NOMO-1 treated with DMSO at 0.1 percent for 48 hours (cell line): Measurements from ENCODE around the gene MED13L.
"Not testable (repeated sequence)": the region's sequence is repeated elsewhere in the genome, so short reads cannot be mapped to it uniquely, and the experiment has no call there.

ENCODE experiments used
- DNase-seq: peaks from one replicate; lab custom pipeline; 2025; ENCODE audit not compliant: unreplicated experiment; lab: John Stamatoyannopoulos, UW

The MED13L gene

GRCh38 chr12:115983226-115983798, 294.2 kb downstream of the MED13L start:
- DNase-seq = no peak

- DNase-seq = no peak
Observed at GRCh38 chr12:115980339-115980738, 297.2 kb downstream of the MED13L start.

- DNase-seq = no peak
Observed at GRCh38 chr12:115979851-115980250, 297.6 kb downstream of the MED13L start.

- DNase-seq = no peak
Observed at GRCh38 chr12:115979351-115979750, 298.1 kb downstream of the MED13L start.

GRCh38 chr12:115976829-115977228, 300.7 kb downstream of the MED13L start:
- DNase-seq = not testable (repeated sequence)

- no peak for DNase-seq
Observed at GRCh38 chr12:115975411-115975810, 302.1 kb downstream of the MED13L start.

GRCh38 chr12:115973968-115974724, 303.3 kb downstream of the MED13L start:
- DNase-seq = no peak

- no peak for DNase-seq
Observed at GRCh38 chr12:115973066-115973465, 304.4 kb downstream of the MED13L start.

GRCh38 chr12:115972241-115972640, 305.3 kb downstream of the MED13L start:
- DNase-seq = no peak

- no peak for DNase-seq
Observed at GRCh38 chr12:115968211-115968610, 309.3 kb downstream of the MED13L start.

- DNase-seq = no peak
Observed at GRCh38 chr12:115966376-115966775, 311.1 kb downstream of the MED13L start.

- DNase-seq = no peak
Observed at GRCh38 chr12:115964626-115965025, 312.9 kb downstream of the MED13L start.

- no peak for DNase-seq
Observed at GRCh38 chr12:115964214-115964613, 313.3 kb downstream of the MED13L start.

- no peak for DNase-seq
Observed at GRCh38 chr12:115962216-115962615, 315.3 kb downstream of the MED13L start.

- DNase-seq = no peak
Observed at GRCh38 chr12:115960868-115961802, 316.4 kb downstream of the MED13L start.

GRCh38 chr12:115957686-115958290, 319.7 kb downstream of the MED13L start:
- no peak for DNase-seq

- DNase-seq = no peak
Observed at GRCh38 chr12:115956659-115957058, 320.8 kb downstream of the MED13L start.

GRCh38 chr12:115956236-115956635, 321.3 kb downstream of the MED13L start:
- no peak for DNase-seq

- DNase-seq = no peak
Observed at GRCh38 chr12:115953450-115953849, 324.0 kb downstream of the MED13L start.

GRCh38 chr12:115953031-115953430, 324.5 kb downstream of the MED13L start:
- no peak for DNase-seq

- no peak for DNase-seq
Observed at GRCh38 chr12:115950959-115951358, 326.5 kb downstream of the MED13L start.
